Mesendoderm (in vitro differentiated cells): ENCODE results near the gene RNPS1.

ENCODE experiments used
- DNase-seq: peaks from one replicate; pipeline ENCODE4 v3.0.0; 2013
- H2AK5ac ChIP-seq: 2 replicates; pipeline ENCODE4 v1.6.1; 2013; ENCODE audit warnings: low read length, inconsistent platforms
- H2BK120ac ChIP-seq: 2 replicates; pipeline ENCODE4 v1.6.1; 2013; ENCODE audit warnings: low read depth, mild to moderate bottlenecking, low read length, moderate library complexity, mixed read lengths
- H2BK15ac ChIP-seq: replicated peaks from 2 replicates; pipeline ENCODE4 v1.6.1; 2013; ENCODE audit warnings: low read depth, mild to moderate bottlenecking, moderate library complexity
- H2BK5ac ChIP-seq: 2 replicates; pipeline ENCODE4 v1.6.1; 2013; ENCODE audit warnings: low read length, inconsistent platforms
- H3K18ac ChIP-seq: 2 replicates; pipeline ENCODE4 v1.6.1; 2013; ENCODE audit warnings: mild to moderate bottlenecking, low read length, mixed read lengths
- H3K23ac ChIP-seq: one replicate; pipeline ENCODE4 v1.6.1; 2013; ENCODE audit warnings: low read length
- H3K27ac ChIP-seq: 2 replicates; pipeline ENCODE4 v1.5.1; 2013; ENCODE audit warnings: low read depth, mild to moderate bottlenecking, inconsistent platforms, low read length, moderate library complexity
- H3K27me3 ChIP-seq: 2 replicates; pipeline ENCODE4 v1.6.1; 2013; ENCODE audit warnings: low read length, control low read depth, mild to moderate bottlenecking, inconsistent platforms; ENCODE audit not compliant: insufficient read depth, poor library complexity
- H3K36me3 ChIP-seq: 2 replicates; pipeline ENCODE4 v1.6.1; 2013; ENCODE audit warnings: low read length, inconsistent platforms; ENCODE audit not compliant: control insufficient read depth, insufficient read depth
- H3K4ac ChIP-seq: one replicate; pipeline ENCODE4 v1.6.1; 2013; ENCODE audit warnings: low read depth, mild to moderate bottlenecking, low read length, moderate library complexity
- H3K4me1 ChIP-seq: 2 replicates; pipeline ENCODE4 v1.6.1; 2013; ENCODE audit warnings: low read depth, low read length, inconsistent platforms; ENCODE audit not compliant: control insufficient read depth
- H3K4me2 ChIP-seq: 2 replicates; pipeline ENCODE4 v1.6.1; 2013; ENCODE audit warnings: low read length
- H3K4me3 ChIP-seq: 2 replicates; pipeline ENCODE4 v1.5.1; 2013; ENCODE audit warnings: mild to moderate bottlenecking, low read length
- H3K56ac ChIP-seq: one replicate; pipeline ENCODE4 v1.6.1; 2013; ENCODE audit warnings: low read length
- H3K79me1 ChIP-seq: 2 replicates; pipeline ENCODE4 v1.6.1; 2013; ENCODE audit warnings: low read length, inconsistent platforms
- H3K79me2 ChIP-seq: 2 replicates; pipeline ENCODE4 v1.6.1; 2013; ENCODE audit warnings: mild to moderate bottlenecking, low read length; ENCODE audit not compliant: control insufficient read depth, insufficient read depth
- H3K9ac ChIP-seq: 2 replicates; pipeline ENCODE4 v1.6.1; 2013; ENCODE audit warnings: low read length, inconsistent platforms
- H4K5ac ChIP-seq: one replicate; pipeline ENCODE4 v1.6.1; 2013; ENCODE audit warnings: low read length
- H4K8ac ChIP-seq: one replicate; pipeline ENCODE4 v1.6.1; 2013; ENCODE audit warnings: low read depth, mild to moderate bottlenecking, control low read depth, low read length, moderate library complexity
- WGBS: extraction: QIAGEN DNeasy Blood & Tissue Kit; methylation state at CpG from one replicate; pipeline ENCODE4 v1.1.7; 2013; ENCODE audit warnings: low lambda C conversion rate, missing lambda C conversion rate; ENCODE audit not compliant: insufficient coverage; ENCODE audit errors: extremely low coverage; 5-methylcytosine and 5-hydroxymethylcytosine counted together

RNPS1 gene

DNA sequence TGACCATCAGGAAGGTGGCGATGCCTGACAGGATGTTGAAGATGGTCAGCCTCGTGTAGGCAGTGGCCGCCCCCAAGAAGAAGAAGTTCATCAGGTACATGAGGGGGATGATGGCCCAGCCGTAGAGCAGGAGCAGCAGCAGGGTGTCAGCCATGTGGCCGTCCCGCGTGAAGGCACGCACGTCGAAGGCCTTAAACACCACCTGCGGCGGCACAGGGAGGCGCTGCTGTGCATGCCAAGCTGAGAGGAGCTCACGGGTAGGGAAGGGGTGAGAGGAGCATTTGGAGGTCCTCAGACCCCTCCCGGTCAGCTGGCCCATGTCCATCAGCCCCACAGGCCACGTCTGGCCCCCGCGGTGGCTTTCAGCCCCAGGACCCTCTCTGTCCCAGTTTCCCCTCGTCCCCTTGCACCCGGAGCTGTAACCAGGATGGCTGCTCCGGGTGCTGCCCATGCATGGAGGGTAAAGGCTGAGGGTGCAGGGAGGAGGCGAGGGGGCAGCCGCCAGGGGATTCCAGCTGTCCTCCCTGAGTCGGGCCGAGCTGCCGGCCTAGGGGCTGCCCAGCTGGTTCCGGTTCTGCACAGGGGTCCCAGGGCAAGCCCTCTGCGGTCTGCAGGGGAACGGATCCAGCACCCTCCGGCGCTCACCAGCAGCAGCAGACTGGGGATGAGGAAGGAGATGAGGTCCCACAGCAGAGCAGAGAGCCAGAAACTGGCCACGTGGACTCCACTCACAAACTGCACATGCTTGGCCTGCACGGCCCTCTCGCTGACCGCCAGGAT is 17.1 kb upstream of the RNPS1 start:
- Histone ChIP-seq H3K27me3 (no peaks in the 10 kb centered on the region), H2BK120ac (no peak overlapping the region), H4K8ac (no peak overlapping the region), H3K18ac (no peak overlapping the region), H3K4ac (no peak overlapping the region), H4K5ac (no peak overlapping the region), H3K4me1 (no peaks in the 10 kb centered on the region), H3K79me2 (no peaks in the 10 kb centered on the region), H2BK5ac (no peak overlapping the region), H3K36me3 (no peaks in the 10 kb centered on the region), H3K23ac (no peak overlapping the region), H3K4me2 (no peak overlapping the region), H3K79me1 (no peaks in the 10 kb centered on the region), H3K9ac (no peak overlapping the region), H2AK5ac (no peak overlapping the region), H3K27ac (no peak overlapping the region), H3K56ac (no peak overlapping the region), H2BK15ac (no peak overlapping the region), H3K4me3 (no peak overlapping the region)
- DNase-seq, result no peak
- WGBS, result no CpG with 5 or more reads among the region's 35 CpGs

GRCh38 chr16:2284001-2284770 is 16.3 kb upstream of the RNPS1 start:
- no peak overlapping the region for H3K9ac ChIP-seq
- H3K4me2 ChIP-seq, result no peak overlapping the region
- H2BK5ac ChIP-seq, result no peak overlapping the region
- no peak overlapping the region for H4K8ac ChIP-seq
- no peak overlapping the region for H3K27ac ChIP-seq
- no peak overlapping the region for H4K5ac ChIP-seq
- H3K18ac ChIP-seq, result no peak overlapping the region
- H3K36me3 ChIP-seq, result no peaks in the 10 kb centered on the region
- no peak overlapping the region for H3K4me3 ChIP-seq
- no peaks in the 10 kb centered on the region for H3K79me1 ChIP-seq
- no peak for DNase-seq
- no peak overlapping the region for H2BK15ac ChIP-seq
- H3K4me1 ChIP-seq, result no peaks in the 10 kb centered on the region
- no peak overlapping the region for H2BK120ac ChIP-seq
- H3K56ac ChIP-seq, result no peak overlapping the region
- no peak overlapping the region for H2AK5ac ChIP-seq
- H3K27me3 ChIP-seq, result no peaks in the 10 kb centered on the region
- H3K4ac ChIP-seq, result no peak overlapping the region
- H3K23ac ChIP-seq, result no peak overlapping the region
- WGBS, result no CpG with 5 or more reads among the region's 37 CpGs
- H3K79me2 ChIP-seq, result no peaks in the 10 kb centered on the region

- no peaks in the 10 kb centered on the region for H3K36me3 ChIP-seq
- H3K79me2 ChIP-seq, result no peaks in the 10 kb centered on the region
- no peak overlapping the region for H4K5ac ChIP-seq
- H2AK5ac ChIP-seq, result no peak overlapping the region
- no peaks in the 10 kb centered on the region for H3K27me3 ChIP-seq
- H3K56ac ChIP-seq, result no peak overlapping the region
- no peaks in the 10 kb centered on the region for H3K79me1 ChIP-seq
- no peak overlapping the region for H3K4me2 ChIP-seq
- H3K4me1 ChIP-seq, result no peaks in the 10 kb centered on the region
- H3K4me3 ChIP-seq, result no peak overlapping the region
- H3K27ac ChIP-seq, result no peak overlapping the region
- H3K18ac ChIP-seq, result no peak overlapping the region
- no peak overlapping the region for H4K8ac ChIP-seq
- no peak overlapping the region for H2BK120ac ChIP-seq
- H3K4ac ChIP-seq, result no peak overlapping the region
- WGBS, result no CpG with 5 or more reads among the region's 26 CpGs
- no peak overlapping the region for H2BK15ac ChIP-seq
- no peak overlapping the region for H2BK5ac ChIP-seq
- no peak for DNase-seq
- no peak overlapping the region for H3K9ac ChIP-seq
- no peak overlapping the region for H3K23ac ChIP-seq
Observed at GRCh38 chr16:2282866-2283555, 15.1 kb upstream of the RNPS1 start.

DNA sequence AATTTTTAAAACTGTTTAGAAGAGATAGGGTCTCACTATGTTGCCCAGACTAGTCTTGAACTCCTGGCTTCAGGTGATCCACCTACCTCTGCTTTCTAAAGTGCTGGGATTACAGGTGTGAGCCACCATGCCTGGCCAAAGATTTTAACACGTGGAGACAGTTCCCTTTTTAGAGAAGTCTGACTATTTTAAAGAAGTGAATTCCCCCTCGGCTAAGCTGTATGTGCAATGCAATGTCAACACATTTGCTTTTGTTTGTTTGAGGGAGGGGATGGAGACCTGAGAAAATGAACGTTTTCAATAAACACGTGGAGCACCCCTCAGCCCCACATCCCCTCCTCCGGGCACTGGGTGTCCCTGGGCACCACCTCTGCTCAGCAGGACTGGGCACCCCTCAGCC is 14.3 kb upstream of the RNPS1 start:
- H2BK5ac ChIP-seq, result no peak overlapping the region
- H3K9ac ChIP-seq, result no peak overlapping the region
- no peaks in the 10 kb centered on the region for H3K36me3 ChIP-seq
- H4K8ac ChIP-seq, result no peak overlapping the region
- no peak overlapping the region for H2AK5ac ChIP-seq
- no peak overlapping the region for H3K56ac ChIP-seq
- H3K4me3 ChIP-seq, result no peak overlapping the region
- no CpG with 5 or more reads among the region's 5 CpGs for WGBS
- no peak overlapping the region for H3K4me2 ChIP-seq
- no peaks in the 10 kb centered on the region for H3K79me1 ChIP-seq
- no peak overlapping the region for H4K5ac ChIP-seq
- no peak for DNase-seq
- H2BK15ac ChIP-seq, result no peak overlapping the region
- H3K18ac ChIP-seq, result no peak overlapping the region
- no peak overlapping the region for H3K27ac ChIP-seq
- no peaks in the 10 kb centered on the region for H3K27me3 ChIP-seq
- no peaks in the 10 kb centered on the region for H3K79me2 ChIP-seq
- no peaks in the 10 kb centered on the region for H3K4me1 ChIP-seq
- H3K4ac ChIP-seq, result no peak overlapping the region
- H3K23ac ChIP-seq, result no peak overlapping the region
- H2BK120ac ChIP-seq, result no peak overlapping the region

- Histone ChIP-seq H3K79me2 (no peaks in the 10 kb centered on the region), H4K8ac (no peak overlapping the region), H2BK120ac (no peak overlapping the region), H3K27me3 (no peaks in the 10 kb centered on the region), H3K18ac (no peak overlapping the region), H3K9ac (no peak overlapping the region), H4K5ac (no peak overlapping the region), H3K4ac (no peak overlapping the region), H3K27ac (no peak overlapping the region), H2BK5ac (no peak overlapping the region), H3K4me2 (no peak overlapping the region), H3K4me1 (no peaks in the 10 kb centered on the region), H2BK15ac (no peak overlapping the region), H3K4me3 (no peak overlapping the region), H3K36me3 (no peaks in the 10 kb centered on the region), H3K56ac (no peak overlapping the region), H2AK5ac (no peak overlapping the region), H3K23ac (no peak overlapping the region), H3K79me1 (no peaks in the 10 kb centered on the region)
- DNase-seq, result no peak
- no CpG with 5 or more reads among the region's 24 CpGs for WGBS
Observed at GRCh38 chr16:2280981-2281542, 13.1 kb upstream of the RNPS1 start.
